22Rv1 (cell line): ENCODE results near the gene TENM4.

Experiments
- H3K27ac ChIP-seq: fragments of 450-650 bp; 2 replicates; pipeline ENCODE4 v1.5.1; 2017
- ZFX ChIP-seq: fragments of 450-650 bp; IDR thresholded peaks from 2 replicates; pipeline ENCODE4 v1.6.1; 2017; ENCODE audit warnings: antibody characterized with exemption, borderline replicate concordance
- TF ChIP-seq, protein P1 (sequence below): fragments of 450-650 bp; IDR thresholded peaks from 2 replicates; pipeline ENCODE4 v1.5.1; 2017; ENCODE audit warnings: mild to moderate bottlenecking

Gene TENM4

DNA sequence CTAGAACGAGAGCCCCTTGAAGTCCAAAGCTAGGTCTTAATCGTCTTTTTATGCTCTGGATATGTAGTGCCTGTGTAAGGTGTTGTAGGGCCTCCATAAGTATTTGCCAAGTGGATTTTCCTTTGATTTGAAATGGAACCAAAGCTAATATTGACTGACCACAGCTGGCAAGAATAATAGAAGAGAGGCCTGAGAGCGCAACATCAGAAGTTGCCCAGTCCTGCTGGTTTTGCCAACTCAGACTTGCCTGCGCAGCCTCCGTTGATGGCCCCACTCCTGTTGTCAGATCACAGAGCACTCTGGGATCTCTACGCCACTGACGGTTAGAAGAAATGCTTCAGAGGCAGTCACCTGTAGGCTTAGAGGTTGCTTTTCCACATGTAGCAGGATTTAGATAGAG, 251.2 kb downstream of the TENM4 start:
- H3K27ac ChIP-seq, result no peak overlapping the region
- TF ChIP-seq, protein P1, sequence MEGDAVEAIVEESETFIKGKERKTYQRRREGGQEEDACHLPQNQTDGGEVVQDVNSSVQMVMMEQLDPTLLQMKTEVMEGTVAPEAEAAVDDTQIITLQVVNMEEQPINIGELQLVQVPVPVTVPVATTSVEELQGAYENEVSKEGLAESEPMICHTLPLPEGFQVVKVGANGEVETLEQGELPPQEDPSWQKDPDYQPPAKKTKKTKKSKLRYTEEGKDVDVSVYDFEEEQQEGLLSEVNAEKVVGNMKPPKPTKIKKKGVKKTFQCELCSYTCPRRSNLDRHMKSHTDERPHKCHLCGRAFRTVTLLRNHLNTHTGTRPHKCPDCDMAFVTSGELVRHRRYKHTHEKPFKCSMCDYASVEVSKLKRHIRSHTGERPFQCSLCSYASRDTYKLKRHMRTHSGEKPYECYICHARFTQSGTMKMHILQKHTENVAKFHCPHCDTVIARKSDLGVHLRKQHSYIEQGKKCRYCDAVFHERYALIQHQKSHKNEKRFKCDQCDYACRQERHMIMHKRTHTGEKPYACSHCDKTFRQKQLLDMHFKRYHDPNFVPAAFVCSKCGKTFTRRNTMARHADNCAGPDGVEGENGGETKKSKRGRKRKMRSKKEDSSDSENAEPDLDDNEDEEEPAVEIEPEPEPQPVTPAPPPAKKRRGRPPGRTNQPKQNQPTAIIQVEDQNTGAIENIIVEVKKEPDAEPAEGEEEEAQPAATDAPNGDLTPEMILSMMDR, result no peak
- no peak for TF ChIP-seq ZFX

DNA sequence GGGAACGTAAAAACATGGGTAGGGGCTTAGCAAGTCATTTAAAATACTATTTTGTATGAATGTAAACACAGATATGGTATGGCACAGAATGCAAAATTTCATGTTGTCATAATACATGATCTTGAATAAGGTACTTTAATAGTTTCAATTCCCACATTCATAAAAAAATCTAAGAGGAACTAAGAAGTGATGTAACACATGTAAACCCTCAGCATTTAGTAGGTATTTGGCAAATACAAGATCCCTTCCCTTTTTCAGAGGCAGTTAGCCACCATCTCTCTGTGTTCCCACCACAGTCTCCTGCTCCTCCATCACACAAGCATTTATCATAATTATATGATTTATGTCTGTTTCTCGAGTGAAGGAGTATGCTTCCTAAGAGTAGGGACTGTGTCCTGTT, 251.8 kb downstream of the TENM4 start:
- no peak for TF ChIP-seq ZFX
- no peak overlapping the region for H3K27ac ChIP-seq

DNA sequence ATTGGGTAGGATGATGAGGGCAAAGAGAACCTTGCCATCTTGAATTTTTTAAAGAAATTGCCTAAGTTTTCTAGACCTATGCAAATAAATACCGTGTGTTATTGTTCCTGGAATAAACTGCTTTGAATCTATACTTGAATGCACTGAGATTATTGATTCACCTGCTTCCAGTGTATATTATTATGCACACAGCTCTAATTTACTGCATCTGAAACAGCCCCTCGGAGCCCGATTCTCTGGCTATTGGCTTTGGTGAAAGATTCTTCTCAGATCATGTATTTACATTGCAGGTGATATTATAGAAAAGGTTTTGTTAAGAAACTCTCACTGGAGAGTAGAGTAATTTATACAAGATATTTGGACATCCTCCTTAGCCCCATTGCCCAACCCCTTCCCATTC, 254.2 kb downstream of the TENM4 start:
- TF ChIP-seq, protein P1, result no peak
- no peak for TF ChIP-seq ZFX
- H3K27ac ChIP-seq, result no peak overlapping the region

DNA sequence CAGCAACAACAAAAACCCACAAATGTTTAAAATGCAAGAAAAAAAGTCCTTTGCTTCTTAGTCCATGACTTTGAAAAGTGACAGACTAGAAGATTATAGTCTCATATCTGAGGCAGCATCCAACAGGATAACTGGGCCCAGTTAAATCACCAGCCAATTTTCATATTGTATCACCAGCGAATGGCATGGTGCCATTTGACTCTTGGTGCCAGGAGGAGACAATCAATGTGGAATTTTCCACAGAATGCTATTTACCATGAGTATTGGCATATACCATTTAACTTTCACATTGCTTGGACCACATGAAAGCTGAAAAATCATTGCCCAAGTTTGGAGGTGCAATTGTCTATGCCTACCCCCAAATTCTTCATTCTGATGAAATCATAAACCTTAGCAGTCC, 255.5 kb downstream of the TENM4 start:
- no peak for TF ChIP-seq ZFX
- TF ChIP-seq, protein P1, result no peak
- no peak overlapping the region for H3K27ac ChIP-seq

DNA sequence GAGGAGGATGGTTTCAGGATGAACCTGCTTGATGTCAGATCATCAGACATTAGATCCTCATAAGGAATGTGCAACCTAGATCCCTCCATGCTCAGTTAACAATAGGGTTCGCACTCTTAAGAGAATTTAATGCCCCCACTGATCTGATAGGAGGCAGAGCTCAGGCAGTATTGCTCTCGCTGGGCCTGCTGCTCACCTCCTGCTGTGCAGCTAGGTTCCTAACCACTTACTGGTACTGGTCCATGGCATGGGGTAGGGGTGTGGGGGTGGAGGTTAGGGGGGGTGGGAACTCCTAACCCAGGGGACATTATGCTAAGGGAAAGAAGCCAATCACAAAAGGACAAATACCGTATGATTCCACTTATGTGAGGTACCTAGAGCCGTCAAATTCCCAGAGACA, 256.5 kb downstream of the TENM4 start:
- no peak for TF ChIP-seq ZFX
- TF ChIP-seq, protein P1, result no peak

DNA sequence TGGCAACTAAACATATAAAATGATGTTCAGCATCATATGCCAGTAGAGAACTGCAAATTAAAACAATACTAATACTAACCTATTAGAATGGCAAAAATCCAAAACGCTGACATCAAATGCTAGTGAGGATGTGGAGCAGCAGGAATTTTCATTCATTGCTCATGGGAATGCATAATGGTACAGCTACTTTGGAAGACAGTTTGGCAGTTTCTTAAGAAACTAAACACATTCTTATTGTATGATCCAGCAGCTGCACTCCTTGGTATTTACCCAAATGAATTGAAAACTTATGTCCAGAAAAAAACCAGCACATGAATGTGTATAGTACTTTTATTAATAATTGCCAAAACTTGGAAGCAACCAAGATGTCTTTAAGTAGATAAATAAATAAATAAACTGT, 258.0 kb downstream of the TENM4 start:
- no peak overlapping the region for H3K27ac ChIP-seq
- TF ChIP-seq ZFX, result no peak
- TF ChIP-seq, protein P1, result no peak

More for the DNA sequence above, 256.5 kb downstream of the TENM4 start:
- no peak overlapping the region for H3K27ac ChIP-seq

DNA sequence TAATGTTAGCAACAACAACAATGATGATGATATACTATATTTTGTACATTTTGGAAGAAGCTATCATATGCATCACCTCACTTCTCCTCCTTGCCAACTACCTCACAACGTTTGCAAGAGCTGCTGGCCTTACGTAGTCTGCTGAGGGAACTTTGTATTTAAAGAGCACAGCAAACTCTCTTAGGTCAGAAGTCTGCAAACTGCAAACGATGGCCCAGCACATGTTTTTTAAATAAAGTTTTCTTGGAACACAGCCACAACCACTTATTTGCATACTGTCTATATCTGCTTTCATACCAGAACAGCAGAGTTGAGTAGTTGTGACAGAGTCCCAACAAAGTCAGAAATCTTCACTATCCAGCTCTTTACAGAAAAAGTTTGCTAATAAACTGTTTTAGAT, 261.7 kb downstream of the TENM4 start:
- H3K27ac ChIP-seq, result no peak overlapping the region
- no peak for TF ChIP-seq ZFX

DNA sequence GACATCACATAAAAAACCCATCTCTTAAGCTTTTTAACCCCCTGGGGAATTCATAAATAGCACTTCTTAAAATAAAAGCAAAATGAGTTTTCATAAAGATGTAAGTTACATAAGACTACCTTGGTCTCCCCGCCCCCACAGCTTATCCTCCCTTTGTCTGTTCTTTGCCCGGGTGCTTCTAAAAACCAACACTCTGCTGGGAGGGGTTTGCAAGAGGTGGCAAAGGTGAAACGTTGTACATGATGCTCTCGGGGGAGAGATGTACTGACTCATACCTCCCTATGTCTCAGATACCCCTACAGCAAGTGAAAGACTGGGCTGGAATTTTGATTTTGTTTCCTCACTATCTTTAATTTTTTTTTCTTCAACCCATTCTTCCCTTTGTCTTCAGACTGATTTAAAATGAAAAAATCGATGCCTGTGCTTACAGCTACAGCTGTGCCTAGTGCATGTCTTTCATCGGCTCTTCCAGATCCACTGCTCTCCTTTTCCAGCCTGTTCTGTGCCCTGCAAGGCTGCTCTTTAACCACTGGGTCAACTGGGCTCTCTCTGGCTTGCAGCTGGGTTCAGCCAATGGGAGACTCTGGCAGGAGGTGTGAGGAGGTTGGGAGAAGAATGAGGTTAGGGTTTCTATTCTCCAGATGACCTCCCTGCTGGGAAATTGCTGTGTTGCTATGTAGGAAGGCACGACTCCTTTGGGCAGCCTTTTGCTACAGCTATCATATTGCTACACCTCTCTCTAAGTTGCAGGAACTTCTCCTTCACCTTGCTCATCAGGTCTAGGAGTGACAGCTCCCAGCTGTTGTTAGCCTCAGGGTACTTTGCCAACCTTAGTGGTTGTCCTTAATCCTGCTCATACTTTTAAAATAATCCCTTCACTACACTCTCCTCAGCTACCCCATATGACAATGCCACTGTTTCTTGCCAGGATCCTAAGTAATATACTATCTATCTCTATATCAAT, 266.5 kb downstream of the TENM4 start:
- H3K27ac ChIP-seq, result no peak overlapping the region
- no peak for TF ChIP-seq ZFX
- TF ChIP-seq, protein P1, result no peak
